H9 (cell line): ENCODE measurements around the gene ASTN2. TPM values are rescaled to one million over a fixed set of nuclear protein-coding genes. Genes with fewer than 3 reads are reported as not detected.

Source experiments
- DNase-seq: peaks from one replicate; pipeline ENCODE4 v3.0.0-alpha.2; 2017
- H2AFZ ChIP-seq: one replicate; pipeline ENCODE4 v1.6.1; 2013; ENCODE audit warnings: mild to moderate bottlenecking, low read length, control low read depth, moderate library complexity
- H2AK5ac ChIP-seq: 2 replicates; pipeline ENCODE4 v1.6.1; 2013; ENCODE audit warnings: low read length, control low read depth, mixed read lengths; ENCODE audit not compliant: insufficient read length
- H2BK120ac ChIP-seq: one replicate; pipeline ENCODE4 v1.6.1; 2013; ENCODE audit warnings: low read depth, mild to moderate bottlenecking, low read length, control low read depth, inconsistent platforms; ENCODE audit not compliant: poor library complexity, severe bottlenecking
- H2BK12ac ChIP-seq: 2 replicates; pipeline ENCODE4 v1.6.1; 2013; ENCODE audit warnings: low read length, control low read depth, mixed read lengths, low read depth; ENCODE audit not compliant: insufficient read length
- H2BK15ac ChIP-seq: 2 replicates; pipeline ENCODE4 v1.6.1; 2013; ENCODE audit warnings: low read depth, low read length, control low read depth
- H2BK20ac ChIP-seq: one replicate; pipeline ENCODE4 v1.6.1; 2013; ENCODE audit warnings: low read depth, mild to moderate bottlenecking, low read length, control low read depth, inconsistent platforms; ENCODE audit not compliant: poor library complexity, severe bottlenecking
- H2BK5ac ChIP-seq: 2 replicates; pipeline ENCODE4 v1.6.1; 2013; ENCODE audit warnings: low read length, control low read depth, mixed read lengths; ENCODE audit not compliant: insufficient read length
- H3K14ac ChIP-seq: 2 replicates; pipeline ENCODE4 v1.6.1; 2013; ENCODE audit warnings: low read length, control low read depth; ENCODE audit not compliant: insufficient read depth
- H3K18ac ChIP-seq: 2 replicates; pipeline ENCODE4 v1.6.1; 2013; ENCODE audit warnings: low read depth, mild to moderate bottlenecking, mixed read lengths, low read length, control low read depth; ENCODE audit not compliant: insufficient read length
- H3K23ac ChIP-seq: 2 replicates; pipeline ENCODE4 v1.6.1; 2013; ENCODE audit warnings: low read length, control low read depth, mixed read lengths, low read depth; ENCODE audit not compliant: insufficient read length
- H3K23me2 ChIP-seq: 2 replicates; pipeline ENCODE4 v1.6.1; 2013; ENCODE audit warnings: low read depth, mild to moderate bottlenecking, mixed read lengths, low read length, control low read depth; ENCODE audit not compliant: insufficient read length, poor library complexity, severe bottlenecking
- H3K27ac ChIP-seq: 2 replicates; pipeline ENCODE4 v1.5.1; 2013; ENCODE audit warnings: low read length, control low read depth, mixed read lengths, low read depth; ENCODE audit not compliant: insufficient read length
- H3K27me3 ChIP-seq: 2 replicates; pipeline ENCODE4 v1.6.1; 2013; ENCODE audit warnings: low read length, control low read depth, inconsistent platforms; ENCODE audit not compliant: insufficient read depth
- H3K4ac ChIP-seq: 2 replicates; pipeline ENCODE4 v1.6.1; 2013; ENCODE audit warnings: low read depth, mild to moderate bottlenecking, control low read depth, inconsistent platforms, low read length, moderate library complexity
- H3K4me1 ChIP-seq: 2 replicates; pipeline ENCODE4 v1.6.1; 2013; ENCODE audit warnings: low read length, control low read depth, inconsistent platforms; ENCODE audit not compliant: insufficient read depth
- H3K4me2 ChIP-seq: 2 replicates; pipeline ENCODE4 v1.6.1; 2013; ENCODE audit warnings: low read length, control low read depth, mixed read lengths; ENCODE audit not compliant: insufficient read length, insufficient read depth
- H3K56ac ChIP-seq: 2 replicates; pipeline ENCODE4 v1.6.1; 2013; ENCODE audit warnings: low read depth, mild to moderate bottlenecking, mixed read lengths, low read length, control low read depth; ENCODE audit not compliant: insufficient read length
- H3K79me1 ChIP-seq: 2 replicates; pipeline ENCODE4 v1.6.1; 2013; ENCODE audit warnings: low read depth, mild to moderate bottlenecking, moderate library complexity, low read length, control low read depth, inconsistent platforms; ENCODE audit not compliant: insufficient read depth, poor library complexity, severe bottlenecking
- H3K79me2 ChIP-seq: 2 replicates; pipeline ENCODE4 v1.6.1; 2013; ENCODE audit warnings: low read length, control low read depth, inconsistent platforms; ENCODE audit not compliant: insufficient read depth
- H3K9ac ChIP-seq: 2 replicates; pipeline ENCODE4 v1.6.1; 2013; ENCODE audit warnings: low read length, control low read depth, mixed read lengths; ENCODE audit not compliant: insufficient read length; ENCODE audit errors: extremely low read depth
- H3K9me3 ChIP-seq: one replicate; pipeline ENCODE4 v1.6.1; 2013; ENCODE audit warnings: low read depth, low read length, inconsistent platforms; ENCODE audit not compliant: control insufficient read depth
- H3T11ph ChIP-seq: one replicate; pipeline ENCODE4 v1.6.1; 2013; ENCODE audit warnings: mild to moderate bottlenecking, low read length, control low read depth, inconsistent platforms
- H4K20me1 ChIP-seq: one replicate; pipeline ENCODE4 v1.6.1; 2013; ENCODE audit not compliant: control insufficient read depth, insufficient read length, insufficient read depth
- H4K5ac ChIP-seq: 2 replicates; pipeline ENCODE4 v1.6.1; 2013; ENCODE audit warnings: low read depth, mild to moderate bottlenecking, mixed read lengths, low read length, control low read depth; ENCODE audit not compliant: insufficient read length
- H4K8ac ChIP-seq: replicated peaks from 2 replicates; pipeline ENCODE4 v1.6.1; 2013; ENCODE audit warnings: low read length, control low read depth, mixed read lengths, low read depth; ENCODE audit not compliant: insufficient read length
- H4K91ac ChIP-seq: 2 replicates; pipeline ENCODE4 v1.6.1; 2013; ENCODE audit warnings: low read depth, mild to moderate bottlenecking, moderate library complexity, mixed read lengths, low read length, control low read depth; ENCODE audit not compliant: insufficient read length
- H3K27ac Mint-ChIP-seq, 3 experiments: 2 replicates in 2 of 3; 3 replicates in 1 of 3; pipeline ENCODE4 v1.8.0; 2020 to 2021; ENCODE audit warnings: mixed read lengths in 3 of 3, mild to moderate bottlenecking in 1 of 3, moderate library complexity in 1 of 3
- H3K27me3 Mint-ChIP-seq: 2 replicates; pipeline ENCODE4 v1.8.0; 2021; ENCODE audit warnings: low read depth, mild to moderate bottlenecking, moderate library complexity, mixed read lengths
- H3K36me3 Mint-ChIP-seq, 3 experiments: 2 replicates in 2 of 3; 3 replicates in 1 of 3; pipeline ENCODE4 v1.8.0; 2020 to 2021; ENCODE audit warnings: low read depth in 3 of 3, mixed read lengths in 3 of 3; ENCODE audit not compliant: insufficient read depth in 1 of 3
- H3K4me1 Mint-ChIP-seq, 2 experiments: 2 replicates each; pipeline ENCODE4 v1.8.0; 2020; ENCODE audit warnings: mixed read lengths in 2 of 2
- H3K4me3 Mint-ChIP-seq, 2 experiments: 2 replicates in 1 of 2; 3 replicates in 1 of 2; pipeline ENCODE4 v1.8.0; 2020 to 2021; ENCODE audit warnings: mild to moderate bottlenecking in 2 of 2, mixed read lengths in 2 of 2, moderate library complexity in 1 of 2
- H3K9me3 Mint-ChIP-seq, 2 experiments: 2 replicates in 1 of 2; 3 replicates in 1 of 2; pipeline ENCODE4 v1.8.0; 2020; ENCODE audit warnings: mild to moderate bottlenecking in 2 of 2, mixed read lengths in 2 of 2, moderate library complexity in 1 of 2
- WGBS: extraction: QIAGEN DNeasy Blood & Tissue Kit; methylation state at CpG from one replicate; pipeline ENCODE4 v1.1.7; 2013; ENCODE audit warnings: missing lambda C conversion rate, low lambda C conversion rate, mixed read lengths; ENCODE audit not compliant: insufficient read length; ENCODE audit errors: extremely low coverage; 5-methylcytosine and 5-hydroxymethylcytosine counted together
- total RNA-seq: library from RNA; stranded (reverse); gene quantifications from 2 replicates; pipeline ENCODE4 v1.2.1, GENCODE V29; 2021
- TF ChIP-seq, protein P1 (sequence below): fragments of 200-600 bp; sonication (generic); conservative IDR thresholded peaks from 3 replicates; pipeline ENCODE4 v1.8.0; 2021; ENCODE audit warnings: antibody characterized with exemption, mild to moderate bottlenecking

The ASTN2 gene
- total RNA-seq, 1 experiment from 2014 or later: 9.7 TPM

DNA sequence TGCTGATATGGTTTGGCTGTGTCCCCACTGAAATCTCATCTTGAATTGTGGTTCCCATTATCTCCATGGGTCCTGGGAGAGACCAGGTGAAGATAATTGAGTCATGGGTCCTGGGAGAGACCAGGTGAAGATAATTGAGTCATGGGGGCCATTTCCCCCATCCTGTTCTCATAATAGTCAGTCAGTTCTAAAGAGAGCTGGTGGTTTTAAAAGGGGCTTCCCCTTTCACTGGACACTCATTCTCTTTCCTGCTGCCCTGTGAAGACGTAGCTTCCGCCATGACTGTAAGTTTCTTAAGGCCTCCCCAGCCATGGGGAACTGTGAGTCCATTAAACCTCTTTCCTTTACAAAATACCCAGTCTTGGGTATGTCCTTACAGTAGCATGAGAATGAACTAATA lies 628.1 kb downstream of the ASTN2 start:
- Histone ChIP-seq H3T11ph (no peak overlapping the region), H3K9me3 (no peaks in the 10 kb centered on the region), H3K4me1 (no peaks in the 10 kb centered on the region), H3K79me2 (no peaks in the 10 kb centered on the region), H3K14ac (no peak overlapping the region), H2BK12ac (no peak overlapping the region), H3K79me1 (no peaks in the 10 kb centered on the region), H4K20me1 (no peaks in the 10 kb centered on the region), H2AK5ac (no peak overlapping the region), H3K4ac (no peak overlapping the region), H2BK20ac (no peak overlapping the region), H3K18ac (no peak overlapping the region), H3K9ac (no peak overlapping the region), H2BK120ac (no peak overlapping the region), H3K23ac (no peak overlapping the region), H2BK15ac (no peak overlapping the region), H2BK5ac (no peak overlapping the region), H3K4me2 (no peak overlapping the region), H3K27ac (no peak overlapping the region), H3K56ac (no peak overlapping the region), H2AFZ (no peak overlapping the region), H4K5ac (no peak overlapping the region), H3K27me3 (no peaks in the 10 kb centered on the region), H4K8ac (no peak overlapping the region), H3K23me2 (no peaks in the 10 kb centered on the region), H4K91ac (no peak overlapping the region)
- Mint-ChIP-seq H3K4me3 (no peak overlapping the region), H3K9me3 (no peaks in the 10 kb centered on the region), H3K4me1 (peaks cover 24 to 29% of the 10 kb centered on the region in 2 experiments), H3K27ac (no peak overlapping the region), H3K27me3 (no peaks in the 10 kb centered on the region; the same call in 1 of the 2 replicates), H3K36me3 (no peaks in the 10 kb centered on the region)
- TF ChIP-seq, protein P1, sequence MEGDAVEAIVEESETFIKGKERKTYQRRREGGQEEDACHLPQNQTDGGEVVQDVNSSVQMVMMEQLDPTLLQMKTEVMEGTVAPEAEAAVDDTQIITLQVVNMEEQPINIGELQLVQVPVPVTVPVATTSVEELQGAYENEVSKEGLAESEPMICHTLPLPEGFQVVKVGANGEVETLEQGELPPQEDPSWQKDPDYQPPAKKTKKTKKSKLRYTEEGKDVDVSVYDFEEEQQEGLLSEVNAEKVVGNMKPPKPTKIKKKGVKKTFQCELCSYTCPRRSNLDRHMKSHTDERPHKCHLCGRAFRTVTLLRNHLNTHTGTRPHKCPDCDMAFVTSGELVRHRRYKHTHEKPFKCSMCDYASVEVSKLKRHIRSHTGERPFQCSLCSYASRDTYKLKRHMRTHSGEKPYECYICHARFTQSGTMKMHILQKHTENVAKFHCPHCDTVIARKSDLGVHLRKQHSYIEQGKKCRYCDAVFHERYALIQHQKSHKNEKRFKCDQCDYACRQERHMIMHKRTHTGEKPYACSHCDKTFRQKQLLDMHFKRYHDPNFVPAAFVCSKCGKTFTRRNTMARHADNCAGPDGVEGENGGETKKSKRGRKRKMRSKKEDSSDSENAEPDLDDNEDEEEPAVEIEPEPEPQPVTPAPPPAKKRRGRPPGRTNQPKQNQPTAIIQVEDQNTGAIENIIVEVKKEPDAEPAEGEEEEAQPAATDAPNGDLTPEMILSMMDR: no peak
- DNase-seq: no peak
- no CpG with 5 or more reads among the region's 2 CpGs for WGBS
